Measurements from ENCODE around the gene RYK. TPM values are rescaled to one million over a fixed set of nuclear protein-coding genes. Genes with fewer than 3 reads are reported as not detected.

The RYK gene
- polyA plus RNA-seq, 1 of the 3 experiments (the other 2 are of a cell fraction), result 25.9 TPM

- Histone ChIP-seq H3K9me2 (no peaks in the 10 kb centered on the region), H2AFZ (ENCODE audit: low read depth) (peak overlapping the region; percentile 69), H3K4me3 (ENCODE audit: low read depth in 2 of 2, low read length in 1 of 2) (no peak overlapping the region), H4K20me1 (ENCODE audit: insufficient read depth) (no peaks in the 10 kb centered on the region), H3K79me2 (ENCODE audit: insufficient read depth) (no peaks in the 10 kb centered on the region), H3K4me1 (ENCODE audit: control insufficient read depth in 1 of 2, insufficient read depth in 2 of 2, low read depth in 1 of 2, low read length in 1 of 2) (peaks cover 4 to 10% of the 10 kb centered on the region in 2 experiments; a peak in 1 of 4 replicates), H3K9me3 (peaks cover 12% of the 10 kb centered on the region; the same call in 1 of the 2 replicates), H3K4me2 (no peak overlapping the region; the same call in 1 of the 2 replicates), H3F3A (replicated peaks; ENCODE audit: insufficient read depth) (no peaks in the 10 kb centered on the region), H3K27ac (ENCODE audit: low read depth in 2 of 2, low read length in 1 of 2) (peak overlapping the region; percentile 45 to 84; a peak in 3 of 4 replicates), H3K36me3 (replicated peaks in 1 of 2; ENCODE audit: control insufficient read depth in 1 of 2, insufficient read depth in 2 of 2, low read length in 1 of 2) (no peaks in the 10 kb centered on the region), H3K27me3 (ENCODE audit: insufficient read depth) (no peaks in the 10 kb centered on the region), H3K9ac (no peak overlapping the region)
- ChIA-PET CTCF (no interaction called here), POLR2A (no interaction called here)
- WGBS (ENCODE audit: low lambda C conversion rate), result 55% methylated on average over 4 of the region's 4 CpGs
- DNase-seq, result no peak
- TF ChIP-seq MAX (IDR thresholded peaks at IDR 0.05; ENCODE audit: low read depth) (0 out of 2 replicates have a peak, but pooled peaks have one; percentile 30), TAF1 (IDR thresholded peaks at IDR 0.05; ENCODE audit: borderline replicate concordance, low read depth, low read length) (no peak), JUND (IDR thresholded peaks at IDR 0.05) (no peak; the same call in 1 of the 2 replicates), ELF1 (IDR thresholded peaks at IDR 0.05) (no peak), EZH2phosphoT487 (IDR thresholded peaks at IDR 0.05; ENCODE audit: borderline replicate concordance, low read depth) (no peak), YY1 (IDR thresholded peaks at IDR 0.05; ENCODE audit: low read depth) (no peak), GATA2 (CRISPR knock-in tag; IDR thresholded peaks at IDR 0.05) (no peak), CTCF (IDR thresholded peaks at IDR 0.05) (no peak), SMC3 (IDR thresholded peaks at IDR 0.05; ENCODE audit: low read depth, low read length) (no peak), SIN3A (IDR thresholded peaks at IDR 0.05; ENCODE audit: borderline replicate concordance, low read depth, low read length) (no peak), EP300 (IDR thresholded peaks at IDR 0.05; ENCODE audit: borderline replicate concordance in 1 of 2, low read depth in 1 of 2, low read length in 1 of 2) (0 out of 4 replicates have a peak, but pooled peaks of 1 of the 2 experiments have one; percentile 14), GABPA (IDR thresholded peaks at IDR 0.05; ENCODE audit: low read depth) (0 out of 2 replicates have a peak, but pooled peaks have one; percentile 9), RFX5 (IDR thresholded peaks at IDR 0.05; ENCODE audit: low read length) (no peak), FOSL2 (IDR thresholded peaks at IDR 0.05; ENCODE audit: borderline replicate concordance, low read depth) (no peak), USF2 (IDR thresholded peaks at IDR 0.05; ENCODE audit: borderline replicate concordance, low read depth, low read length) (no peak), RAD21 (IDR thresholded peaks at IDR 0.05; ENCODE audit: low read length) (no peak), MXI1 (IDR thresholded peaks at IDR 0.05; ENCODE audit: low read depth, low read length) (no peak), RXRA (IDR thresholded peaks at IDR 0.05; ENCODE audit: borderline replicate concordance, low read depth) (no peak), REST (IDR thresholded peaks at IDR 0.05; ENCODE audit: low read depth, low read length) (no peak), RCOR1 (IDR thresholded peaks at IDR 0.05; ENCODE audit: low read length) (no peak), TEAD4 (IDR thresholded peaks at IDR 0.05; ENCODE audit: borderline replicate concordance, insufficient read depth) (no peak), NRF1 (IDR thresholded peaks at IDR 0.05; ENCODE audit: low read depth, low read length) (no peak), CHD2 (IDR thresholded peaks at IDR 0.05; ENCODE audit: low read length, partially characterized antibody) (no peak), ZBTB33 (IDR thresholded peaks at IDR 0.05; ENCODE audit: borderline replicate concordance, low read depth) (no peak)
These were observed 40.9 kb upstream of the RYK start for GRCh38 chr3:134291319-134292254.
